Ovary (tissue), 9 donors: ENCODE data around the gene SNX5. TPM values are rescaled to one million over a fixed set of nuclear protein-coding genes. Genes with fewer than 3 reads are reported as not detected.

Source experiments
- DNase-seq, 5 donors: peaks; one replicate each; pipeline ENCODE4 v3.0.0-alpha.2; 2019 to 2020
- H3K27ac ChIP-seq, 2 donors: fragments of 200-600 bp; one replicate each; pipeline versions ENCODE4 v1.5.1 to v1.8.0; 2019 to 2022
- H3K27me3 ChIP-seq: fragments of 200-600 bp; one replicate; pipeline ENCODE4 v1.8.0; 2022
- H3K36me3 ChIP-seq: fragments of 200-600 bp; sonication (generic); one replicate; pipeline ENCODE4 v1.5.1; 2019
- H3K4me1 ChIP-seq: one replicate; pipeline ENCODE4 v1.8.1; 2013; ENCODE audit warnings: mild to moderate bottlenecking, moderate library complexity; ENCODE audit not compliant: insufficient read depth
- H3K4me3 ChIP-seq: fragments of 200-600 bp; sonication (generic); one replicate; pipeline ENCODE4 v1.5.1; 2017
- H3K9me3 ChIP-seq, 2 donors: fragments of 200-600 bp in 1 of 2; sonication (generic) in 1 of 2; one replicate each; pipeline versions ENCODE4 v1.5.1 to v1.8.1; 2013 to 2019; ENCODE audit warnings: mild to moderate bottlenecking in 1 of 2, moderate library complexity in 1 of 2
- CTCF ChIP-seq, 3 donors: fragments of 450-650 bp in 2 of 3; fragments of 200-600 bp in 1 of 3; IDR thresholded peaks; one replicate each; pipeline versions ENCODE4 v1.5.1 to v1.8.0; 2016 to 2022; ENCODE audit warnings: antibody characterized with exemption in 3 of 3, mild to moderate bottlenecking in 1 of 3
- EP300 ChIP-seq: sonication (generic); formaldehyde crosslinking; IDR thresholded peaks from one replicate; pipeline ENCODE4 v1.6.1; 2017; ENCODE audit warnings: antibody characterized with exemption
- POLR2A ChIP-seq: fragments of 450-650 bp; IDR thresholded peaks from one replicate; pipeline ENCODE4 v1.6.1; 2017; ENCODE audit warnings: antibody characterized with exemption, mild to moderate bottlenecking, moderate library complexity
- WGBS, 3 donors: extraction: QIAGEN DNeasy Blood & Tissue Kit in 1 of 3; methylation state at CpG; one replicate each; pipeline versions ENCODE4 v1.1.5 to v1.1.7; 2013 to 2017; 5-methylcytosine and 5-hydroxymethylcytosine counted together
- intact Hi-C, 4 donors: fragments of 100-400 bp; cut with DNase I; formaldehyde crosslinking; loops; one replicate each; pipeline versions ENCODE4 v1.11.0 to v1.15.1; 2022 to 2023
- polyA plus RNA-seq, 2 donors: library from polyadenylated mRNA; stranded (reverse); fragments of 200-250 nt in 1 of 2; fragments of 350-450 nt in 1 of 2; fragmentation: Illumina TruSeq in 1 of 2; extraction: RNeasy Lipid Tissue Mini Kit (QIAGEN cat#74804) in 1 of 2; gene quantifications; one replicate each; pipeline ENCODE4 v1.2.3, GENCODE V29; 2013 to 2014
- total RNA-seq, 7 donors: library from RNA; depleted of rRNA in 2 of 7; stranded (reverse); fragments of >200 nt in 2 of 7; fragmentation: NEBNext Ultra II Directional in 3 of 7; extraction: Animal tissue kit (Norgen Biotek cat#: 25700) in 3 of 7; gene quantifications; one replicate each; pipeline versions ENCODE4 v1.1.0 to v1.2.4, GENCODE V29; 2016 to 2023
- donor health status: DM: no; HTN: no; CAD: no; lungs with moderate emphysema.
- donor health status: DM: no; HTN: no; CAD: no.
- donor health status: Bipolar disorder and iron deficiency.
- donor health status: DM: yes; HTN: yes; CAD: no.
- donor health status: DM: no; HTN: no; CAD: no.
- donor health status: DM: yes; HTN: yes; CAD: no.

SNX5 gene
- total and polyA plus RNA-seq, 9 donors: 74.0 to 143 (median 101) TPM

- intact Hi-C loops: no loop called here
Observed at GRCh38 chr20:17952692-17953684, 15.6 kb downstream of the SNX5 start.

DNA sequence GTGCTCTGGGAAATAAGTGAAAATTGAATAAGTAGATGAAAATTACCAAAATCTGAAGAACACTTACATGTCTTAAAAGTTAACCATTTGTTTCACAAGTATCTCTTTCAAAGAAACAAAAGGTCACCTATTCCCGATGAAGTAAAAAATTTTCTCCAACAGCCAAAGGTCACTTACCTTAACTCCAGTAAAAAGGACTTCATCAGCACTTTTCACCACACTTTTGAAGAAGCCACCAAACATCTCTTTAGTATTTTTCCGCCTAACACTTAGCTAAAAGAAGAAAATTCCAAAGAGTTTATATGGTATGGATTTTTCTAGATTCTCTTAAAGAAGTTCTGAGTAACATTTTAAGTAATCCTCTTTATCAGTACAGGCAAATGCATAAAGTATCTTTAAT is 17.3 kb downstream of the SNX5 start:
- intact Hi-C loops: no loop called here
- no peak for DNase-seq
- H3K4me3 ChIP-seq: no peak overlapping the region
- H3K9me3 ChIP-seq: no peaks in the 10 kb centered on the region
- H3K27ac ChIP-seq: no peak overlapping the region
- TF ChIP-seq POLR2A: no peak
- TF ChIP-seq CTCF (IDR thresholded peaks at IDR 0.05): no peak
- TF ChIP-seq EP300: no peak
- no peaks in the 10 kb centered on the region for H3K27me3 ChIP-seq
- peaks cover 3% of the 10 kb centered on the region for H3K4me1 ChIP-seq
- no peaks in the 10 kb centered on the region for H3K36me3 ChIP-seq
- WGBS, 3 donors: 79 to 93% (median 85%) methylated on average over 2 of the region's 2 CpGs

More at GRCh38 chr20:17952692-17953684, 15.6 kb downstream of the SNX5 start:
- no peaks in the 10 kb centered on the region for H3K9me3 ChIP-seq
- no peaks in the 10 kb centered on the region for H3K36me3 ChIP-seq
- H3K27ac ChIP-seq: no peak overlapping the region
- no peak overlapping the region for H3K4me3 ChIP-seq
- TF ChIP-seq EP300 (no peak), CTCF (IDR thresholded peaks at IDR 0.05) (no peak), POLR2A (no peak)
- WGBS, 3 donors: 89 to 90% (median 90%) methylated on average over 8 of the region's 8 CpGs
- peaks cover 10% of the 10 kb centered on the region for H3K4me1 ChIP-seq
- H3K27me3 ChIP-seq: no peaks in the 10 kb centered on the region
- no peak for DNase-seq

GRCh38 chr20:17950670-17951069 is 17.9 kb downstream of the SNX5 start:
- Histone ChIP-seq H3K4me1 (peaks cover under 1% of the 10 kb centered on the region), H3K27me3 (no peaks in the 10 kb centered on the region), H3K9me3 (no peaks in the 10 kb centered on the region), H3K27ac (no peak overlapping the region), H3K36me3 (no peaks in the 10 kb centered on the region), H3K4me3 (no peak overlapping the region)
- intact Hi-C loops: no loop called here
- TF ChIP-seq POLR2A (no peak), CTCF (IDR thresholded peaks at IDR 0.05) (no peak), EP300 (no peak)
- DNase-seq: no peak
- 74 to 83% (median 82%) methylated on average over 6 of the region's 6 CpGs for WGBS, 3 donors

DNA sequence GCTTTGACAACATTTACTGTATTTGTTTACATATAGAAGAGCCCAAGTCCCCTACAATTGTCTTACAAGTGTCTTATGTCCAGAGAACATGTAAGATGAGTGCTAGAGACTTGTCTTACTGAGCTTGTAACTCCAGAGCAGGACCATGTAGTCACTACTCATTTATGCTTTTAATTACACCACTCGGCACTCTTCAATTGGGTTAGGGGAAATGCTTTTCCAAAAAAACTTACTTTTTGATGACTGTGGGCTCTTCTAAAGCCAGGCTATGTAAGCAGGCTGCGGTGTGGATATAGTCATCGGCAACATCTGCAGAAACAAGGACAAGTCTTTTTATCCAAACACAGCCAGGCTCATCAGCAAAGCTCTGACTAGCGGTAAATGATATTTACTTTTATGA is 18.7 kb downstream of the SNX5 start:
- WGBS, 3 donors: 92 to 99% (median 95%) methylated on average over 4 of the region's 4 CpGs
- Histone ChIP-seq H3K36me3 (no peaks in the 10 kb centered on the region), H3K27me3 (no peaks in the 10 kb centered on the region), H3K4me3 (no peak overlapping the region), H3K27ac (no peak overlapping the region), H3K9me3 (no peaks in the 10 kb centered on the region), H3K4me1 (no peaks in the 10 kb centered on the region)
- TF ChIP-seq POLR2A (no peak), CTCF (IDR thresholded peaks at IDR 0.05) (no peak), EP300 (no peak)
- DNase-seq: no peak
- intact Hi-C loops: no loop called here
